SU-DHL-6 (cell line): ENCODE measurements around the gene PBLD.

Source experiments
- CTCF ChIP-seq: fragments of 200-600 bp; sonication (generic); IDR thresholded peaks from one replicate; pipeline ENCODE4 v1.5.1; 2017; ENCODE audit warnings: antibody characterized with exemption, mild to moderate bottlenecking, low read length, moderate library complexity; ENCODE audit not compliant: insufficient read depth, poor library complexity, severe bottlenecking
- EZH2phosphoT487 ChIP-seq: fragments of 200-600 bp; sonication (generic), shearing (Covaris generic); conservative IDR thresholded peaks from 2 replicates; pipeline ENCODE4 v1.6.1; 2018; ENCODE audit warnings: mild to moderate bottlenecking, antibody characterized with exemption, low read length, moderate library complexity, mixed read lengths

- TF ChIP-seq CTCF (no peak), EZH2phosphoT487 (no peak)
Measured at GRCh38 chr10:68305854-68306253, 26.9 kb downstream of the PBLD start.
